CD4-positive, alpha-beta T cell treated with Interferon alpha-2 for 1 hour (primary cell): ENCODE measurements around the gene TBC1D1.
A peak's percentile ranks its signal among the peaks of the same experiment; 100 is the strongest.

Experiments
- DNase-seq, 2 donors: peaks; one replicate each; pipeline ENCODE4 v3.0.0-alpha.2; 2020 to 2022

TBC1D1 gene

GRCh38 chr4:38107818-38108217 lies 216.9 kb downstream of the TBC1D1 start:
- no peak for DNase-seq

DNA sequence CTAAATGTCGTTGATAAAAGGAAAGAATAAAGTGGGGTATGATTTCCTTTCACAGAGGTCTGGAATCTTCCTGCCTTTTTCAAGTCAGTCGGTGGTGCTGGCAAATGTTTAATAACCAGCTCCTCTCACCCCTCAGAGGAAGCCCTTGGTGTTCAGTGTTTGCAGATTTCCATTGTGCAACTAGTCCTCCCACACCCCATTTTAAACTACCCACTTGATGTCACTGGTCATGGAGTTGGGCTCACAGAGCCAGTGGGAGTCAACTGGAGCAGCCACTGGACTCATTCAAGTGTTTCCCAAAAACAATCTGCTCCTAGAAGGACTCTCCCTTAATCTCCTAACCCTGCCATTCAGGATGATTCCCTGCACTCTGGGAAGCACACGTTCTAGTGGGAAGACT lies 218.5 kb downstream of the TBC1D1 start:
- no peak for DNase-seq

DNA sequence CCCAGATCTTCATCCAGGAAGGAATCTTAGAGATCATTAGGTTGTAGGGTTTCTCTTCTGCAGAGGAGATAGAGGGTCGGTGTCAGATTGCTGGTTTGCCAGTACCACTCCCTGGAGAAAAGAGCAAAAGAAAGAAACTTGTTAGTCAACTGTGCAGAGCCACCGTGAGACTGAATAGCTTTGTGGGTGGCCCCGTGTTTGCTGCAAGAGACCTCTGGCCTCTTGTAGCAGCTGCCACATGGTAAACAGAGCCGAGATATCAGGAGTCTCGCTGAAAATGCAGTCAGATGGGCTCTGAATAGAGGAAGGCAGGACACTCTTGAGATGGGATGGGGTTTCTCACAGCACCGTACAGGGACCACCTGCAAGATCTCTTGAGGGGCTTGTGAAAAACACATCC lies 219.0 kb downstream of the TBC1D1 start:
- no peak for DNase-seq

DNA sequence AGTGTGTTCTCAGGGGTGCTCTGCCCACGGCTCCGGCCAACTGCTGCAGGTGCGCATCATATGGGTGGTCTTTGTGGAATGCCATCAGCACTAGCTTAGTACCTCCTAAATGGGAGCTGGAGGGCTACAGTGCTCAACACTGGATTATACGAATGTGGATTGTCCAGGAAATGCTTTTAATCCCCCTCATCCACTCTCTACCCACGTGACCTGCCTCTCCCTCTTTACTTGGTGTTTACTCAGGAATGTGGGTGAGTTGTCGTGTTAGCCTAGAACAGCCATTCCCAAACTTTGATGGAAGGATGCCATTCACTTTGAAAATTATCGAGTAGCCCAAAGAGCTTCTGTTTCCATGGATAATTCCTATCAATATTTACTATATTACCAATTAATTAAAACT lies 220.1 kb downstream of the TBC1D1 start:
- DNase-seq: no peak

DNA sequence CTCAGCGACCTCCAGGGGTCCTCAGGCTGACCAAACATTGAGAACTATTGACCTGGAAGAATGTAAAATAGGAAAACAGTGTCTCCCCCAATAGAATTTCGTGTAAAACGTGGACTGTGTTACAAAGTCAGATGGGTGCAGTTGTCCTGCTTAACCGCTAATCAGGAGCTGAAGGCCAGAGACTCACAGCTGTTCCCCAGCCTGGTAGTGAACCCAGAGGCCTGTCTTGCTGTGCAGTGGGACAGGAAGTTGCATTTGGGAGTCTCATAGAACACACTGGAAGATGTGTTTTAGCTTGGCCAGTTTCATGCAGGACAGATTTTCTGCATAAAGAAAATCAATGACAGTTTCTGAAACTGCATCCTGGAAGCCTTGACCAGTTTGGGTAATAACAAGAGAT lies 220.8 kb downstream of the TBC1D1 start:
- no peak for DNase-seq

DNA sequence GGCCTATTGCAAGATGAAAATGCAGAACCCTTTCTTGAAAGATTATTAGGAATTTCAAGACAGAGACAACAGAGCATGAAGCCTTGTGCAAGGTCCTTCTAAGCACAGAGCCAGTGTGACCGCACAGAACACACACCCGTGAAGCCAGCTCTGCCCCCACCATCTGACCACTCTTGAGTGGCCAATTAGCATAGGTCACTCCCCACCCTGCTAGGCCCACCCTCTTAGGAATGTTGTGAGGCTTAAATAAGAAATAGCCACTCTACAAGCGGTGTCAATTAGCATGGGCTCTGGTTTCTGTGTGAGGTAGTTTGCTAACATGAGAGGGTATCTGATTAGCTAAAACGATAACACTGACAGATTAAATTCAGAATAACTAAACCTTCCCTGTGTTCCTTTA lies 222.2 kb downstream of the TBC1D1 start:
- no peak for DNase-seq

GRCh38 chr4:38113551-38113950 lies 222.7 kb downstream of the TBC1D1 start:
- DNase-seq: no peak

DNA sequence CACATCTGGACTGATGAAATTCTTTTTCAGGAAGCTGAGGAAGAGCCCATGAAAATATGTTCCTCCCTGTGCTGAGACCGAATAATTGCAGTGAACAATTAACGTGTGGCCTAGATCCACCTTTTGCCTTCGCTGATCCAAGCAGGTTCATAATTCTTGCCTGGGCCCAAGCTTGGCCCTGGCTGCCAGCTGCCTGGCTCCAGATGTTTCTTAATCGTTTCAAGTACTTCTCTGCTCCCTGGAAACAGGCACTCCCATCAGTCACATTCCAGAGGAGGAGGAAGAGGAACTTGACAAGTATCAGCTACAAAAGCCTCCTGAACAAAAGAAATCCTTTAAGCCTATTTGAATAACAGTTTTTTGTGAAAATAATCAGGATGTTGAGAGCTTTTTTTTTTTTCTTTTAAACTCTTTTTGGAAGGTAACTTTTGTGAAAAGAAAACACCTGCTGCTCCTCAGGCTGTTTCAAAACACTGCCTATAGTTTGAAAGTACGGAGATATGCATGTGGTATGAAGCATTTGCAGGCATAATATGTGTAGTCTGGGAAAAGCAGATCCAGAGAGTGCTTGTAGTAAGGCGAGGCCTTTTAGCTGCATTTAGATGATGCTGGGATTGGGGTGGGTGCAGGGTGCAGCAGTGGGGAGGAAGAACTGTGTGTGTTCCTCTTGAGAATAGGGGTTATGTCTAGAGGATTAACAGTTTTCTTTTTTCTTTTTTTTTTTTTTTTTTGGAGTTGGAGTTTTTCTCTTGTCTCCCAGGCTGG lies 223.7 kb downstream of the TBC1D1 start:
- DNase-seq: no peak

DNA sequence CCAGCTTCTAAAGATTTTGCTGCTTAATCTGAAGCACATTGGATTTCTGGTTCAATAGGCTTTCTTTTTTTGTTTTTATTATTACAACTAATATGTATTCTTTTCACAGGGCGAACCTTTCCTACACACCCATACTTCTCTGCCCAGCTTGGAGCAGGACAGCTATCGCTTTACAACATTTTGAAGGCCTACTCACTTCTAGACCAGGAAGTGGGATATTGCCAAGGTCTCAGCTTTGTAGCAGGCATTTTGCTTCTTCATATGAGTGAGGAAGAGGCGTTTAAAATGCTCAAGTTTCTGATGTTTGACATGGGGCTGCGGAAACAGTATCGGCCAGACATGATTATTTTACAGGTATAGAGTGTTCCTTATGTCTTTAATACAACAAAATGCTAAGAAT lies 224.7 kb downstream of the TBC1D1 start:
- no peak for DNase-seq

- DNase-seq: no peak
These were observed 226.7 kb downstream of the TBC1D1 start for GRCh38 chr4:38117591-38117990.

DNA sequence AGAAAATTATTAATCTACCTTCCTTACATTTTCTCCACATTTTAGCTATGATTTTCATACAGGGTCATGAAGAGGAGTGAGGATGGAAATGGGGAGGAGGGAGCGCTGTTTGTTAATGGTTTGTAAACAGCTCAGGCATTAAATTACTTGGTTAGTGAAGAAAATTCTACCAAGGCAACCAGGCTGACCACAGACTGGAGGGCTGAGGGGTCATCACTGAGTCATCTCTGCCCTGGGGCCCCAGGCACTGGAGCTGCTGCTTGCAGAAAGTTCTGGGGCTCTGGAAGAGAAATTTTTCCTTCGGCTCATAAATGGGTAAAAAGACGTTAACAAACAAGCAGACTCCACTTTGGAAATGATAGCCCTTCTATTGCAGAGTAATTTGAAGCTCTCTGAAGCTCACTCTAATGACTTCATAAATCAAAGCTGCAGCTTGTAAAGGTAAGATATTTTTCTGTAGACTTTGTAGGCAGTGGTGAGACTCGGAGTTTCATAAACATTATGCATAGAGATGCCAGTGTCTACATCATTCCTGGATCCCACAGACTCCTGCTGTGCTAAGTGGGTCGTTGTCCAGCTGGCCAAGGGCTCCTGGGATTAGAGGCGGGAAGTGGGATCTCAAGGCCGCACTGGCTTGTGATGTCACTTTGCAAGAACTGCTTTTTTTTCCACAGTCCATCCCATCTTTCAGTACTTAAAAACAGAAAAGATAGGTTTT lies 228.9 kb downstream of the TBC1D1 start:
- DNase-seq: no peak

- DNase-seq: no peak
These were observed 229.9 kb downstream of the TBC1D1 start for GRCh38 chr4:38120772-38121171.

GRCh38 chr4:38122060-38122459 lies 231.2 kb downstream of the TBC1D1 start:
- DNase-seq: no peak

- no peak for DNase-seq
These were observed 232.7 kb downstream of the TBC1D1 start for GRCh38 chr4:38123555-38123954.

- no peak for DNase-seq
These were observed 234.1 kb downstream of the TBC1D1 start for GRCh38 chr4:38124961-38125360.

DNA sequence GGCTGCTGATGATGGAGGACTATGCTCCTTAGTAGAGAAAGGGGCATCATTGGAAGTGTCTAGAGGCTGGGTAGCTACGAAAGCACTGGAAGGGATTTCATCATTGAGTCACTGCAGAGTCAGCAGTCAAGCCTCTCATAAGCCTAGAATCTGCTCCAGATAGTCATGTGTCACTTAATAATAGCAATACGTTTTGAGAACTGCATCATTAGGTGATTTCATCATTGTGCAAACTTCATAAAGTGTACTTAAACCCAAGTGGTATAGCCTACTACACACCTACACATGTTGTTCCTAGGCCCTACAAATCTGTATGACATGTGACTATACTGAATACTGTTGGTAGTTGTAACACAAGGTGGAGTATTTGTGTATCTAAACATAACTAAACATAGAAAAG lies 234.9 kb downstream of the TBC1D1 start:
- DNase-seq: no peak

- peak; percentile 40 to 70 for DNase-seq
These were observed 237.9 kb downstream of the TBC1D1 start for GRCh38 chr4:38128478-38129459.

- DNase-seq: no peak
These were observed 238.8 kb downstream of the TBC1D1 start for GRCh38 chr4:38129460-38130227.

DNA sequence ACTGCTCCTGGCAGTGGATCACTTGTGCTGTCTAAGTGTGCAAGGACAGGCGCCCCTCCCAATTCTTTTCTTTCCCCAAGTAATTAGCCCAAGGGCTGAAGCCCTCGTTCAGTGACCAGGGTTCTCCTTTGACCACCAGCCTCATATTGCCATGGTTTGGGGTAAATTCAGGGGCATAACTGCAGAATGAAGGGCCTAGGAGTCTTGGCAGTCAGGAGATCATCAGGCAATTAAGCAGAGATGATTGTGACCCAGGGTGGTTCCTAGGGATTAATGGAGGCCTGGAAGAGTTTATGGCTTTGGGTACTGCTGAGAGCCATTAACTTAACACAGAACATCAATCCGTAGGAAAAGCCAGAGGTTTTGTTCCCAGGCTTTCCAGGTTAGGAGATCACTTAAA lies 240.0 kb downstream of the TBC1D1 start:
- DNase-seq: no peak

DNA sequence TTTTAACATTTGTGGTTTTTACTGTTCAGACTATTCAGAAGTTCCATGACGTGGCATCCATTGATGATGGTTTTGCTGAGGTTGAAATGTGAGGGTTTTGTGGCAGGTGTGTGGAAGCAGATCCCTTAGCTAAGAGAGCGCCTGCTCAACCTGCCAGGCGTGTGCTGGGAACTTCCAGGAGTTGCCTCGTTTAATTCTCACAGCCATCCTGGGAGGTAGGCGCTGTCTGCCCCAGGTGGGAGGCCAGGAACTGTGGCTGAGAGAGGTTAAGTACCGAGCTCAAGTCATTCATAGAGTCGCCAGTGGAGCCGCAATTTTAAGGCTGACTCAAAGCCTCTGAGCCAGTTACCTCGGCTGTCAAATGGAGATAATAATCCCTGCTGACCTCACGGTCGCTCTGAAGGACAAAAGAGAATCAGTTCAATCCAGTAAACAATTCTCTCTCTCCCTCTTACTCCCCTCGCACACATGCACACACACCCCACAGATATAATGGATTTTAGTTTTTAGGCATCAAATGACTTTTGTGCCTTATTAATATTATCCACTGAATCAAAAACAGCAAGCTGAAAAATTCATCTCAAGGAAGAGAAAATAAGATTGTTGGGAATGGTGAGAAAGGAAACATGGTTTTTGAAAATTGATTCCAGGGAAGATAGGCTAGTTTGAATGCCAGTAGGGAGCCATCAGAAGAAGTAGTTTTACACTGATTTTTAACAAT lies 240.6 kb downstream of the TBC1D1 start:
- peak; percentile 55 to 81 for DNase-seq

GRCh38 chr4:38132107-38132673 lies 241.3 kb downstream of the TBC1D1 start:
- DNase-seq: peak; percentile 60 to 79
